Astrocyte (in vitro differentiated cells and primary cell): ENCODE measurements around the gene JCHAIN. TPM values are rescaled to one million over a fixed set of nuclear protein-coding genes. Genes with fewer than 3 reads are reported as not detected.

Experiments used
- DNase-seq: peaks from one replicate; pipeline ENCODE4 v3.0.0-alpha.2; 2010; ENCODE audit warnings: low read depth
- FAIRE-seq: peaks from 2 replicates; lab custom pipeline; 2011; peaks lifted over from hg19 to GRCh38; lab: Jason Lieb, UNC
- H2AFZ ChIP-seq: 2 replicates; pipeline ENCODE4 v1.6.0; 2012; ENCODE audit warnings: low read depth, low read length, inconsistent platforms
- H3K27ac ChIP-seq: 2 replicates; pipeline ENCODE4 v1.5.1; 2011; ENCODE audit warnings: low read depth, low read length, inconsistent platforms
- H3K27me3 ChIP-seq: 2 replicates; pipeline ENCODE4 v1.6.0; 2011; ENCODE audit warnings: low read length, inconsistent platforms; ENCODE audit not compliant: insufficient read depth
- H3K36me3 ChIP-seq: 2 replicates; pipeline ENCODE4 v1.5.1; 2011; ENCODE audit warnings: low read length, inconsistent platforms; ENCODE audit not compliant: insufficient read depth
- H3K4me1 ChIP-seq: 2 replicates; pipeline ENCODE4 v1.5.1; 2011; ENCODE audit warnings: low read length, inconsistent platforms; ENCODE audit not compliant: insufficient read depth
- H3K4me2 ChIP-seq: 2 replicates; pipeline ENCODE4 v1.6.0; 2012; ENCODE audit warnings: low read length, inconsistent platforms
- H3K4me3 ChIP-seq: 2 replicates; pipeline ENCODE4 v1.5.1; 2011; ENCODE audit warnings: low read depth, mild to moderate bottlenecking, low read length, inconsistent platforms; ENCODE audit not compliant: insufficient read depth
- H3K79me2 ChIP-seq: 2 replicates; pipeline ENCODE4 v1.6.0; 2012; ENCODE audit warnings: mild to moderate bottlenecking, low read length, inconsistent platforms; ENCODE audit not compliant: insufficient read depth
- H3K9ac ChIP-seq: 2 replicates; pipeline ENCODE4 v1.6.0; 2012; ENCODE audit warnings: mild to moderate bottlenecking, low read length, inconsistent platforms
- H3K9me3 ChIP-seq: 2 replicates; pipeline ENCODE4 v1.5.1; 2012; ENCODE audit warnings: low read depth, mild to moderate bottlenecking, low read length, inconsistent platforms; ENCODE audit not compliant: insufficient read depth
- H4K20me1 ChIP-seq: 2 replicates; pipeline ENCODE4 v1.6.0; 2012; ENCODE audit warnings: low read length, inconsistent platforms; ENCODE audit not compliant: insufficient read depth
- H3K27ac Mint-ChIP-seq: one replicate; pipeline ENCODE4 v1.8.0; 2021; ENCODE audit warnings: mild to moderate bottlenecking, mixed read lengths; ENCODE audit not compliant: unreplicated experiment
- H3K27me3 Mint-ChIP-seq: one replicate; pipeline ENCODE4 v1.8.0; 2021; ENCODE audit warnings: low read depth, mixed read lengths; ENCODE audit not compliant: unreplicated experiment
- H3K36me3 Mint-ChIP-seq: one replicate; pipeline ENCODE4 v1.8.0; 2021; ENCODE audit warnings: low read depth, mixed read lengths; ENCODE audit not compliant: unreplicated experiment
- H3K4me1 Mint-ChIP-seq: one replicate; pipeline ENCODE4 v1.8.0; 2021; ENCODE audit warnings: low read depth, mixed read lengths; ENCODE audit not compliant: unreplicated experiment
- H3K4me3 Mint-ChIP-seq: one replicate; pipeline ENCODE4 v1.8.0; 2021; ENCODE audit warnings: mild to moderate bottlenecking, moderate library complexity, mixed read lengths; ENCODE audit not compliant: unreplicated experiment
- H3K9me3 Mint-ChIP-seq: one replicate; pipeline ENCODE4 v1.8.0; 2021; ENCODE audit warnings: mild to moderate bottlenecking, mixed read lengths; ENCODE audit not compliant: unreplicated experiment
- EZH2 ChIP-seq: IDR thresholded peaks from 2 replicates; pipeline ENCODE4 v1.6.1; 2012; ENCODE audit warnings: mild to moderate bottlenecking, low read length, inconsistent platforms; ENCODE audit not compliant: insufficient read depth
- total RNA-seq: library from RNA; stranded (reverse); gene quantifications from 2 replicates; pipeline ENCODE4 v1.2.1, GENCODE V29; 2021
- TF ChIP-seq, protein P1 (sequence below): IDR thresholded peaks from 2 replicates; pipeline ENCODE4 v1.5.1; 2011; ENCODE audit warnings: low read depth, mild to moderate bottlenecking, inconsistent platforms, low read length, moderate library complexity; ENCODE audit not compliant: insufficient read depth

Gene JCHAIN
- total RNA-seq, 1 donor from 2014 or later = not detected

DNA sequence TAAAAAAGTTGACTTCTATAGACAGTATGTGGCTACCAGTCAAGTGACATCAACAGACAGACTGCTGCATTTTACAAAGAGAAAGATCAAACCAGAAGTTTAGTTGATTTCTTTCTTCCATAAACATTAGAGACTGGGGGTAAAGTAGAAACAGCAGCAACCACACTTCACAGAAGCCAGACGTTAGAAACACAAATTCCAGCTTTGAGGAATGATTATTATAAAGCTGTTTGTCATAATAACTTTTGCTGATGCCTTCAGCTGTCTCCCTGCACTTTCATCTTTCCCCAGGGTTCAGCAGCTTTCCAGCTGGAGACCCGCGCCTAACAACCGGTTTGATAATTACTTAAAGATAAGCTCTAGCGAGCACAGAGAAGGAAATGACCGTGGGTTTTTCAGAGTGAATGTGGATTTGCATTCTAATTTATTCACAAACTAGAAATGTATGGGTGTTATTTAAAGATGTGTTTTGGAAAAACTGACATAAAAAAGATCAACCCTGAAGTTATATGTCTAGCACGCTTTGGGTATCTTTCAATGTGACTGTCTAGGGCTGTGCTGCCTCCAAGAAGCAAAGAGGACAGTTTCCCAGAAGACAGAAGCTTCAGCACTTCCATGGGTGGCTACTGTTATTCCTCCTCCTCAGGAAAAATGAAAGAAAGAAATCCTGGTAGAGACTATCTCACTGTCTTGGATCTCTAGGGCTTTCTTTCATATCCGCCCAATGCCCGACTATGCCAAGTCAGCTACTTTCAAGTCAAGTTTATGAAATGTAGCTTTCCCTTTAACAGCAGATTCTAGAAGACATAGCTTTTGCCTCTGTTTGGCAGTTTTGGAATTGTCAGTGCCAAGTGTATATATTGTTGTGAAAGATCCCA, 52.8 kb downstream of the JCHAIN start:
- H3K9me3 ChIP-seq = no peaks in the 10 kb centered on the region
- H3K36me3 ChIP-seq = no peaks in the 10 kb centered on the region
- no peak overlapping the region for H3K4me3 ChIP-seq
- H3K36me3 Mint-ChIP-seq = no peaks in the 10 kb centered on the region
- no peaks in the 10 kb centered on the region for H3K4me1 ChIP-seq
- no peak overlapping the region for H2AFZ ChIP-seq
- TF ChIP-seq EZH2 = no peak
- TF ChIP-seq, protein P1, sequence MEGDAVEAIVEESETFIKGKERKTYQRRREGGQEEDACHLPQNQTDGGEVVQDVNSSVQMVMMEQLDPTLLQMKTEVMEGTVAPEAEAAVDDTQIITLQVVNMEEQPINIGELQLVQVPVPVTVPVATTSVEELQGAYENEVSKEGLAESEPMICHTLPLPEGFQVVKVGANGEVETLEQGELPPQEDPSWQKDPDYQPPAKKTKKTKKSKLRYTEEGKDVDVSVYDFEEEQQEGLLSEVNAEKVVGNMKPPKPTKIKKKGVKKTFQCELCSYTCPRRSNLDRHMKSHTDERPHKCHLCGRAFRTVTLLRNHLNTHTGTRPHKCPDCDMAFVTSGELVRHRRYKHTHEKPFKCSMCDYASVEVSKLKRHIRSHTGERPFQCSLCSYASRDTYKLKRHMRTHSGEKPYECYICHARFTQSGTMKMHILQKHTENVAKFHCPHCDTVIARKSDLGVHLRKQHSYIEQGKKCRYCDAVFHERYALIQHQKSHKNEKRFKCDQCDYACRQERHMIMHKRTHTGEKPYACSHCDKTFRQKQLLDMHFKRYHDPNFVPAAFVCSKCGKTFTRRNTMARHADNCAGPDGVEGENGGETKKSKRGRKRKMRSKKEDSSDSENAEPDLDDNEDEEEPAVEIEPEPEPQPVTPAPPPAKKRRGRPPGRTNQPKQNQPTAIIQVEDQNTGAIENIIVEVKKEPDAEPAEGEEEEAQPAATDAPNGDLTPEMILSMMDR = no peak
- no peaks in the 10 kb centered on the region for H3K79me2 ChIP-seq
- H3K27me3 Mint-ChIP-seq = peaks cover 3% of the 10 kb centered on the region
- no peaks in the 10 kb centered on the region for H4K20me1 ChIP-seq
- FAIRE-seq (no peak), DNase-seq (no peak)
- no peak overlapping the region for H3K4me3 Mint-ChIP-seq
- H3K9ac ChIP-seq = no peak overlapping the region
- no peak overlapping the region for H3K27ac ChIP-seq
- peaks cover 2% of the 10 kb centered on the region for H3K4me1 Mint-ChIP-seq
- no peaks in the 10 kb centered on the region for H3K9me3 Mint-ChIP-seq
- H3K27me3 ChIP-seq = peaks cover 5% of the 10 kb centered on the region
- peak overlapping the region; percentile 2 for H3K4me2 ChIP-seq
- no peak overlapping the region for H3K27ac Mint-ChIP-seq

GRCh38 chr4:70608324-70608723, 58.0 kb downstream of the JCHAIN start:
- Histone ChIP-seq H3K4me2 (no peak overlapping the region), H2AFZ (no peak overlapping the region), H3K9ac (no peak overlapping the region), H3K27ac (no peak overlapping the region), H3K9me3 (no peaks in the 10 kb centered on the region), H3K27me3 (no peaks in the 10 kb centered on the region), H3K36me3 (no peaks in the 10 kb centered on the region), H3K4me3 (no peak overlapping the region), H4K20me1 (no peaks in the 10 kb centered on the region), H3K4me1 (no peaks in the 10 kb centered on the region), H3K79me2 (no peaks in the 10 kb centered on the region)
- no peak for FAIRE-seq
- Mint-ChIP-seq H3K27ac (no peak overlapping the region), H3K36me3 (no peaks in the 10 kb centered on the region), H3K27me3 (no peaks in the 10 kb centered on the region), H3K4me1 (peaks cover 6% of the 10 kb centered on the region), H3K4me3 (no peak overlapping the region), H3K9me3 (no peaks in the 10 kb centered on the region)
- DNase-seq = no peak
- TF ChIP-seq, protein P1 = no peak
- TF ChIP-seq EZH2 = no peak

DNA sequence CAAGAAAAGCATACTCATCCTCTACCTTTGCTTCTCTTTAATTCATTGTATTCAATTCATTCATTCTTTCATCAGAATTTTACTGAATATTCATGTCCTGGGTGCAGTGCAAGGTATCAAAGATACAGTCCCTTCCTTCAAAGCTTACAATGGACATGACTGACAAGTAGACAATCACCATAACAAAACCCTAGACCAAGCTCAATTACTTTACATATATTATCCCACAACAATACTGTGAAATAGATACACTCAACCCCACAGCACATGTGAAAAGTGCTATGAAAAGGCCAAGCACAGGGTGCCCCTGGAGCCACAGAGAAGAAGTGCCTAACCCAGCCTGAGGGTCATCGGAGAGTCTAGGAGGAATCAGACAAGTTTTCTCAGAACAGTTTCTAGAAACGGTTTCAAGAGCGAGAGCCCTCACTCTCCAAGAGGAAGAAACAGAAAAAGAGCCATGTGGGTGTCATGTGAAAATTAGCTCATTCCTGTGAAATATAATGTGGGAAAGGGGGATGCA, 58.9 kb downstream of the JCHAIN start:
- Mint-ChIP-seq H3K9me3 (no peaks in the 10 kb centered on the region), H3K4me1 (peaks cover 4% of the 10 kb centered on the region), H3K36me3 (no peaks in the 10 kb centered on the region), H3K4me3 (no peak overlapping the region), H3K27me3 (no peaks in the 10 kb centered on the region), H3K27ac (no peak overlapping the region)
- H3K9me3 ChIP-seq = no peaks in the 10 kb centered on the region
- no peak overlapping the region for H3K4me3 ChIP-seq
- H2AFZ ChIP-seq = no peak overlapping the region
- no peaks in the 10 kb centered on the region for H4K20me1 ChIP-seq
- H3K79me2 ChIP-seq = no peaks in the 10 kb centered on the region
- DNase-seq (no peak), FAIRE-seq (no peak)
- TF ChIP-seq EZH2 = no peak
- TF ChIP-seq, protein P1 = no peak
- H3K27ac ChIP-seq = no peak overlapping the region
- no peak overlapping the region for H3K4me2 ChIP-seq
- H3K4me1 ChIP-seq = no peaks in the 10 kb centered on the region
- H3K27me3 ChIP-seq = no peaks in the 10 kb centered on the region
- H3K9ac ChIP-seq = no peak overlapping the region
- no peaks in the 10 kb centered on the region for H3K36me3 ChIP-seq
